Left lung (tissue), 14 donors: ENCODE data around the gene POLR2M. TPM values are rescaled to one million over a fixed set of nuclear protein-coding genes. Genes with fewer than 3 reads are reported as not detected.
A peak's percentile ranks its signal among the peaks of the same experiment; 100 is the strongest.

Source experiments
- ATAC-seq: fragments of 200-7000 bp; cut with Tn5 transposase; one replicate; pipeline ENCODE4 v1.9.1; 2020; ENCODE audit warnings: moderate library complexity
- DNase-seq, 4 donors: peaks; one replicate each; pipeline ENCODE4 v3.0.0-alpha.2; 2013 to 2020
- H3K27ac ChIP-seq, 2 donors: fragments of 200-600 bp; sonication (generic) in 1 of 2; one replicate each; pipeline versions ENCODE4 v1.5.0 to v1.8.0; 2020 to 2021
- H3K27me3 ChIP-seq, 2 donors: fragments of 200-600 bp; sonication (generic) in 1 of 2; one replicate each; pipeline versions ENCODE4 v1.5.0 to v1.8.0; 2020 to 2021
- H3K36me3 ChIP-seq, 2 donors: fragments of 200-600 bp; sonication (generic) in 1 of 2; one replicate each; pipeline versions ENCODE4 v1.5.0 to v1.8.0; 2020 to 2021
- H3K4me1 ChIP-seq, 2 donors: fragments of 200-600 bp; one replicate each; pipeline ENCODE4 v1.8.0; 2021
- H3K4me3 ChIP-seq, 2 donors: fragments of 200-600 bp; sonication (generic) in 1 of 2; one replicate each; pipeline versions ENCODE4 v1.5.0 to v1.8.0; 2020 to 2021; ENCODE audit warnings: mild to moderate bottlenecking in 1 of 2
- H3K9me3 ChIP-seq, 2 donors: fragments of 200-600 bp; sonication (generic) in 1 of 2; one replicate each; pipeline versions ENCODE4 v1.5.0 to v1.8.0; 2020 to 2021
- CTCF ChIP-seq, 2 donors: fragments of 200-600 bp; sonication (generic) in 1 of 2; IDR thresholded peaks; one replicate each; pipeline versions ENCODE4 v1.5.0 to v1.8.0; 2021; ENCODE audit warnings: antibody characterized with exemption in 2 of 2
- intact Hi-C, 2 donors: fragments of 100-400 bp; cut with DNase I; formaldehyde crosslinking; loops; one replicate each; pipeline versions ENCODE4 v1.11.2 to v1.14.2; 2022
- long read RNA-seq, 12 donors: library from polyadenylated mRNA in 2 of 12; unstranded in 2 of 12; transcript quantifications; one replicate each; pipeline ENCODE4 v2.0.0 and lab custom pipeline, GENCODE V29; 2019 to 2026
- polyA plus RNA-seq, 6 donors: library from polyadenylated mRNA; unstranded; fragments of 120-200 nt; gene quantifications; one replicate each; pipeline ENCODE4 v1.2.1, GENCODE V29; 2013; ENCODE audit not compliant: insufficient read length in 6 of 6
- total RNA-seq, 2 donors: library from RNA; stranded (reverse); fragmentation: NEBNext Ultra II Directional; extraction: Animal tissue kit (Norgen Biotek cat#: 25700); gene quantifications; one replicate each; pipeline ENCODE4 v1.2.1, GENCODE V29; 2021
- donor health status: DM: no; HTN: yes; CAD: no.
- donor health status: DM: no; HTN: no; CAD: no.

Gene POLR2M
- total RNA-seq (10 to 100 TPM; 56.2 to 57.3 TPM), polyA plus RNA-seq (10 to 100 TPM; 46.0 to 53.8 (median 49.3) TPM)
- long read RNA-seq, donor 1, full-length matches to known transcripts = 49 of 56 reads
- long read RNA-seq, donor 1, partial matches to known transcripts = 7 of 56 reads
- long read RNA-seq, donor 1, other reads (novel, unspliced or antisense) = 0 of 56 reads
- long read RNA-seq, donor 2, full-length matches to known transcripts = 29 of 29 reads
- long read RNA-seq, donor 2, partial matches to known transcripts = 0 of 29 reads
- long read RNA-seq, donor 2, other reads (novel, unspliced or antisense) = 0 of 29 reads
- long read RNA-seq, donor 3, full-length matches to known transcripts = 23 of 23 reads
- long read RNA-seq, donor 3, partial matches to known transcripts = 0 of 23 reads
- long read RNA-seq, donor 3, other reads (novel, unspliced or antisense) = 0 of 23 reads
- long read RNA-seq, donor 4, full-length matches to known transcripts = 4 of 5 reads
- long read RNA-seq, donor 4, partial matches to known transcripts = 1 of 5 reads
- long read RNA-seq, donor 4, other reads (novel, unspliced or antisense) = 0 of 5 reads
- long read RNA-seq, donor 5, full-length matches to known transcripts = 26 of 31 reads
- long read RNA-seq, donor 5, partial matches to known transcripts = 5 of 31 reads
- long read RNA-seq, donor 5, other reads (novel, unspliced or antisense) = 0 of 31 reads
- long read RNA-seq, donor 6, full-length matches to known transcripts = 17 of 17 reads
- long read RNA-seq, donor 6, partial matches to known transcripts = 0 of 17 reads
- long read RNA-seq, donor 6, other reads (novel, unspliced or antisense) = 0 of 17 reads
- long read RNA-seq, donor 7, full-length matches to known transcripts = 4 of 4 reads
- long read RNA-seq, donor 7, partial matches to known transcripts = 0 of 4 reads
- long read RNA-seq, donor 7, other reads (novel, unspliced or antisense) = 0 of 4 reads
- long read RNA-seq, donor 8, full-length matches to known transcripts = 9 of 9 reads
- long read RNA-seq, donor 8, partial matches to known transcripts = 0 of 9 reads
- long read RNA-seq, donor 8, other reads (novel, unspliced or antisense) = 0 of 9 reads
- long read RNA-seq, donor 9 = 0 reads
- long read RNA-seq, donor 10, full-length matches to known transcripts = 5 of 6 reads
- long read RNA-seq, donor 10, partial matches to known transcripts = 0 of 6 reads
- long read RNA-seq, donor 10, other reads (novel, unspliced or antisense) = 1 of 6 reads
- long read RNA-seq, donor 11 = 0 reads
- long read RNA-seq, donor 12, full-length matches to known transcripts = 19 of 19 reads
- long read RNA-seq, donor 12, partial matches to known transcripts = 0 of 19 reads
- long read RNA-seq, donor 12, other reads (novel, unspliced or antisense) = 0 of 19 reads

- H3K27me3 ChIP-seq = no peaks in the 10 kb centered on the region
- peaks cover 0 to 29% of the 10 kb centered on the region in 2 donors for H3K36me3 ChIP-seq
- intact Hi-C loops = no loop called here
- TF ChIP-seq CTCF (IDR thresholded peaks at IDR 0.05) = no peak
- DNase-seq (peak; percentile 93 to 99 (median 96)), ATAC-seq (peak; percentile 94)
- no peaks in the 10 kb centered on the region for H3K9me3 ChIP-seq
- peaks cover 8 to 39% of the 10 kb centered on the region in 2 donors for H3K4me1 ChIP-seq
- peak within 1 kb of the TSS; percentile 74 to 93 for H3K4me3 ChIP-seq
- H3K27ac ChIP-seq = peak within 1 kb of the TSS; percentile 91 to 96
Measured at GRCh38 chr15:57706405-57707209, at the start of gene POLR2M. TSS of gene POLR2M (plus strand) at chr15:57706714. CDS start at chr15:57706843, 129 bp downstream.

- intact Hi-C loops = no loop called here
- H3K27ac ChIP-seq = no peak overlapping the region
- DNase-seq (no peak), ATAC-seq (no peak)
- no peak overlapping the region for H3K4me3 ChIP-seq
- no peaks in the 10 kb centered on the region for H3K36me3 ChIP-seq
- peaks cover 0 to 3% of the 10 kb centered on the region in 2 donors for H3K4me1 ChIP-seq
- H3K27me3 ChIP-seq = no peaks in the 10 kb centered on the region
- H3K9me3 ChIP-seq = no peaks in the 10 kb centered on the region
- no peak for TF ChIP-seq CTCF (IDR thresholded peaks at IDR 0.05)
Measured at GRCh38 chr15:57657619-57658018, 48.9 kb upstream of the POLR2M start.

GRCh38 chr15:57662091-57662744 is 44.3 kb upstream of the POLR2M start:
- no peak for TF ChIP-seq CTCF (IDR thresholded peaks at IDR 0.05)
- H3K27me3 ChIP-seq = no peaks in the 10 kb centered on the region
- no peak overlapping the region for H3K4me3 ChIP-seq
- peak; percentile 70 for ATAC-seq
- no peak for DNase-seq
- H3K4me1 ChIP-seq = no peaks in the 10 kb centered on the region
- no peak overlapping the region for H3K27ac ChIP-seq
- no peaks in the 10 kb centered on the region for H3K36me3 ChIP-seq
- H3K9me3 ChIP-seq = no peaks in the 10 kb centered on the region
- intact Hi-C loops = no loop called here

- Histone ChIP-seq H3K4me1 (peaks cover 0 to 5% of the 10 kb centered on the region in 2 donors), H3K9me3 (no peaks in the 10 kb centered on the region), H3K4me3 (no peak overlapping the region), H3K27ac (no peak overlapping the region), H3K27me3 (no peaks in the 10 kb centered on the region), H3K36me3 (no peaks in the 10 kb centered on the region)
- DNase-seq = no peak
- no peak for ATAC-seq
- no peak for TF ChIP-seq CTCF (IDR thresholded peaks at IDR 0.05)
- intact Hi-C loops = no loop called here
Measured at GRCh38 chr15:57662802-57663201, 43.7 kb upstream of the POLR2M start.
